GM19455 (cell line): ENCODE results near the gene SUGP2.

ENCODE experiments used
- ATAC-seq: cut with Tn5 transposase; IDR thresholded peaks from one replicate; pipeline ENCODE4 v1.9.1; 2021; ENCODE audit not compliant: unreplicated experiment

The SUGP2 gene

GRCh38 chr19:19033426-19034203 is at the start of gene SUGP2, which contains the start of gene ARMC6:
Gene SUGP2 (minus strand): TSS chr19:19033517. CDS start chr19:19031071, 2,446 bp downstream.
Gene ARMC6 (plus strand): TSS chr19:19033603. CDS start chr19:19034210, 607 bp downstream.
- peak; percentile 63 for ATAC-seq

GRCh38 chr19:19081642-19082151 is 48.4 kb upstream of the SUGP2 start:
- ATAC-seq = no peak

GRCh38 chr19:19079571-19079970 is 46.3 kb upstream of the SUGP2 start:
- ATAC-seq = no peak

GRCh38 chr19:19078801-19079200 is 45.5 kb upstream of the SUGP2 start:
- ATAC-seq = no peak

- ATAC-seq = no peak
Measured at GRCh38 chr19:19077103-19077502, 43.8 kb upstream of the SUGP2 start.

- no peak for ATAC-seq
Measured at GRCh38 chr19:19076476-19076875, 43.2 kb upstream of the SUGP2 start.

GRCh38 chr19:19075126-19075525 is 41.8 kb upstream of the SUGP2 start:
- ATAC-seq = no peak

- no peak for ATAC-seq
Measured at GRCh38 chr19:19074196-19074882, 41.0 kb upstream of the SUGP2 start.

GRCh38 chr19:19071897-19072296 is 38.6 kb upstream of the SUGP2 start:
- no peak for ATAC-seq

GRCh38 chr19:19068659-19069654 is 35.6 kb upstream of the SUGP2 start:
- no peak for ATAC-seq

GRCh38 chr19:19067276-19068072 is 34.2 kb upstream of the SUGP2 start:
- no peak for ATAC-seq

- no peak for ATAC-seq
Measured at GRCh38 chr19:19064811-19065745, 31.8 kb upstream of the SUGP2 start.

GRCh38 chr19:19064098-19064722 is 30.9 kb upstream of the SUGP2 start:
- no peak for ATAC-seq

GRCh38 chr19:19063183-19064097 is 30.1 kb upstream of the SUGP2 start, which contains the start of gene SLC25A42:
Gene SLC25A42 (plus strand): TSS chr19:19063994. CDS start chr19:19096125, 32,131 bp downstream.
- peak; percentile 88 for ATAC-seq

- ATAC-seq = no peak
Measured at GRCh38 chr19:19062454-19063182, 29.3 kb upstream of the SUGP2 start.

- ATAC-seq = no peak
Measured at GRCh38 chr19:19061506-19061905, 28.2 kb upstream of the SUGP2 start.
